Panc1 (cell line): ENCODE measurements around the gene NDUFB1. TPM values are rescaled to one million over a fixed set of nuclear protein-coding genes. Genes with fewer than 3 reads are reported as not detected.

ENCODE experiments used
- ATAC-seq: fragments of 200-7000 bp; cut with Tn5 transposase; 2 replicates; pipeline ENCODE4 v1.9.1; 2020; ENCODE audit warnings: mild to moderate bottlenecking, moderate library complexity
- BruUV-seq: library from RNA; stranded (reverse); fragments of 400-500 nt; replicated peaks from 2 replicates; lab custom pipeline; 2021; lab: Mats Ljungman, UMichigan
- CTCF ChIA-PET: fragments of 300-600 bp; sonication (Branson Sonifier 250); formaldehyde crosslinking; loops from one replicate; lab custom pipeline; 2022; ENCODE audit warnings: antibody characterized with exemption; lab: Charles Lee
- POLR2A ChIA-PET: fragments of 300-600 bp; sonication (Branson Sonifier 250); formaldehyde crosslinking; loops from one replicate; lab custom pipeline; 2022; ENCODE audit warnings: antibody characterized with exemption; lab: Charles Lee
- DNase-seq: peaks from one replicate; pipeline ENCODE4 v3.0.0-alpha.2; 2010; ENCODE audit warnings: low read depth, low spot score
- H3K27ac ChIP-seq: 2 replicates; pipeline ENCODE4 v1.5.1; 2011; ENCODE audit warnings: mild to moderate bottlenecking, low read length, inconsistent platforms
- H3K27me3 ChIP-seq: fragments of 200-500 bp; sonication (Bioruptor generic); 2 replicates; pipeline ENCODE4 v1.6.0; 2014; ENCODE audit warnings: low read length, inconsistent platforms; ENCODE audit not compliant: control insufficient read depth, insufficient read depth
- H3K36me3 ChIP-seq: fragments of 200-500 bp; sonication (Bioruptor generic); 2 replicates; pipeline ENCODE4 v1.5.1; 2014; ENCODE audit warnings: inconsistent platforms, mild to moderate bottlenecking, low read length, moderate library complexity; ENCODE audit not compliant: control insufficient read depth, insufficient read depth
- H3K4me1 ChIP-seq: 2 replicates; pipeline ENCODE4 v1.5.1; 2011; ENCODE audit warnings: inconsistent platforms, mild to moderate bottlenecking, low read length, moderate library complexity; ENCODE audit not compliant: control insufficient read depth, insufficient read depth
- H3K4me3 ChIP-seq, 2 experiments: 2 replicates each; pipeline ENCODE4 v1.5.1; 2011 to 2012; ENCODE audit warnings: low read depth in 2 of 2, low read length in 2 of 2, mild to moderate bottlenecking in 2 of 2, inconsistent platforms in 1 of 2, moderate library complexity in 1 of 2
- H3K9me3 ChIP-seq: fragments of 200-500 bp; sonication (Bioruptor generic); 2 replicates; pipeline ENCODE4 v1.5.1; 2014; ENCODE audit warnings: low read depth, mild to moderate bottlenecking, inconsistent platforms, low read length, moderate library complexity; ENCODE audit not compliant: control insufficient read depth, insufficient read depth
- CTCF ChIP-seq: fragments of 450-650 bp; IDR thresholded peaks from 2 replicates; pipeline ENCODE4 v1.5.1; 2017; ENCODE audit warnings: mild to moderate bottlenecking
- POLR2AphosphoS5 ChIP-seq: IDR thresholded peaks from 2 replicates; pipeline ENCODE4 v1.6.1; 2012; ENCODE audit warnings: mild to moderate bottlenecking, low read depth, low read length, moderate library complexity
- REST ChIP-seq, 2 experiments: IDR thresholded peaks; 2 replicates each; pipeline ENCODE4 v1.6.1; 2011 to 2012; ENCODE audit warnings: low read depth in 2 of 2, control low read depth in 1 of 2, low read length in 1 of 2, mild to moderate bottlenecking in 1 of 2, moderate library complexity in 1 of 2; ENCODE audit not compliant: insufficient read depth in 1 of 2
- SIN3A ChIP-seq: IDR thresholded peaks from 2 replicates; pipeline ENCODE4 v1.6.1; 2012; ENCODE audit warnings: low read depth, mild to moderate bottlenecking, low read length, moderate library complexity, borderline replicate concordance; ENCODE audit not compliant: insufficient read depth
- TCF7L2 ChIP-seq: IDR thresholded peaks from 2 replicates; pipeline ENCODE4 v1.6.1; 2011; ENCODE audit warnings: mild to moderate bottlenecking, low read depth, low read length, inconsistent platforms
- in situ Hi-C: cut with HindIII; loops from 2 replicates; pipeline ENCODE4 v1.10.0; 2016; ENCODE audit warnings: low sequenced_read_pairs, low pct_unique_long_range_greater_than_20kb
- intact Hi-C: fragments of 100-400 bp; cut with micrococcal nuclease; formaldehyde crosslinking; loops from one replicate; pipeline ENCODE4 v1.10.0; 2022; ENCODE audit not compliant: unreplicated experiment
- total RNA-seq: library from RNA; stranded (reverse); gene quantifications from one replicate; pipeline ENCODE4 v1.2.1, GENCODE V29; 2021; ENCODE audit not compliant: unreplicated experiment

Gene NDUFB1
- total RNA-seq, 1 experiment from 2014 or later, result 126 TPM

- no peak for TF ChIP-seq CTCF
- TF ChIP-seq POLR2AphosphoS5, result no peak
- TF ChIP-seq REST (IDR thresholded peaks at IDR 0.05; ENCODE audit: insufficient read depth in 1 of 2, low read depth in 2 of 2, low read length in 1 of 2), result no peak
- no peak for TF ChIP-seq TCF7L2
- TF ChIP-seq SIN3A, result no peak
- DNase-seq (no peak), ATAC-seq (no peak)
- H3K4me3 ChIP-seq, result peak overlapping the region; percentile 94 to 95
- TSS peak; percentile 84 for BruUV-seq
- intact Hi-C loops, result no loop called here
- no peaks in the 10 kb centered on the region for H3K27me3 ChIP-seq
- in situ Hi-C loops, result no loop called here
- peak overlapping the region; percentile 90 for H3K27ac ChIP-seq
- peaks cover 9% of the 10 kb centered on the region; the same call in 1 of the 2 replicates for H3K4me1 ChIP-seq
- POLR2A ChIA-PET, result no interaction called here
- CTCF ChIA-PET, result interaction anchor here (0.5 to 1.7 kb wide), 2 partner anchors 13 to 14 kb away, joined by 3 to 7 read pairs; no protein-coding TSS in a partner anchor
- peaks cover 2% of the 10 kb centered on the region; the same call in 1 of the 2 replicates for H3K36me3 ChIP-seq
- H3K9me3 ChIP-seq, result no peaks in the 10 kb centered on the region
These were observed 16.2 kb downstream of the NDUFB1 start for GRCh38 chr14:92105073-92105892.

- Histone ChIP-seq H3K4me1 (peaks cover 9% of the 10 kb centered on the region; the same call in 1 of the 2 replicates), H3K4me3 (no peak overlapping the region), H3K36me3 (peaks cover 2% of the 10 kb centered on the region; the same call in 1 of the 2 replicates), H3K27ac (no peak overlapping the region), H3K27me3 (no peaks in the 10 kb centered on the region), H3K9me3 (no peaks in the 10 kb centered on the region)
- ATAC-seq, result no peak
- ChIA-PET CTCF (no interaction called here), POLR2A (no interaction called here)
- no peak for DNase-seq
- BruUV-seq, result no TSS peak
- intact Hi-C loops, result no loop called here
- in situ Hi-C loops, result no loop called here
- TF ChIP-seq REST (IDR thresholded peaks at IDR 0.05; ENCODE audit: insufficient read depth in 1 of 2, low read depth in 2 of 2, low read length in 1 of 2) (no peak), POLR2AphosphoS5 (no peak), CTCF (no peak), SIN3A (no peak), TCF7L2 (no peak)
These were observed 18.0 kb downstream of the NDUFB1 start for GRCh38 chr14:92103363-92103989.
